SKM-1 treated with dmso at 0.1 percent for 144 hours (cell line): ENCODE measurements around the gene KIF1A.

ENCODE experiments used
- DNase-seq: peaks from one replicate; lab custom pipeline; 2025; ENCODE audit not compliant: unreplicated experiment; lab: John Stamatoyannopoulos, UW

Gene KIF1A

GRCh38 chr2:240670950-240671349 lies 149.1 kb downstream of the KIF1A start:
- DNase-seq, result no peak

- DNase-seq, result no peak
Observed at GRCh38 chr2:240670402-240670801, 149.6 kb downstream of the KIF1A start.

- no peak for DNase-seq
Observed at GRCh38 chr2:240664622-240665021, 155.4 kb downstream of the KIF1A start.
